Stomach (tissue), 9 donors: ENCODE data around the gene GNB5. TPM values are rescaled to one million over a fixed set of nuclear protein-coding genes. Genes with fewer than 3 reads are reported as not detected.
A peak's percentile ranks its signal among the peaks of the same experiment; 100 is the strongest.

Source experiments
- DNase-seq, 2 donors: peaks; one replicate each; pipeline versions ENCODE4 v3.0.0 to v3.0.0-alpha.2; 2013 to 2019
- H3K27ac ChIP-seq, 5 donors: fragments of 200-600 bp in 4 of 5; sonication (generic) in 4 of 5; one replicate each; pipeline ENCODE4 v1.5.1; 2013 to 2019; ENCODE audit warnings: mild to moderate bottlenecking in 1 of 5, moderate library complexity in 1 of 5
- H3K27me3 ChIP-seq, 3 donors: fragments of 200-600 bp; sonication (generic); one replicate each; pipeline ENCODE4 v1.5.1; 2017 to 2019; ENCODE audit warnings: mixed run types in 1 of 3
- H3K36me3 ChIP-seq, 4 donors: fragments of 200-600 bp; sonication (generic); 1 replicate in 3 of 4; 2 replicates in 1 of 4; pipeline ENCODE4 v1.5.1; 2016 to 2019
- H3K4me1 ChIP-seq, 4 donors: fragments of 200-600 bp; sonication (generic); one replicate each; pipeline ENCODE4 v1.5.1; 2016 to 2019
- H3K4me3 ChIP-seq, 4 donors: fragments of 200-600 bp; sonication (generic) in 3 of 4; one replicate each; pipeline ENCODE4 v1.5.1; 2016 to 2019; ENCODE audit warnings: mild to moderate bottlenecking in 1 of 4
- H3K9me3 ChIP-seq, 4 donors: fragments of 200-600 bp; sonication (generic); one replicate each; pipeline ENCODE4 v1.5.1; 2016 to 2019
- EP300 ChIP-seq: sonication (generic); formaldehyde crosslinking; IDR thresholded peaks from one replicate; pipeline ENCODE4 v1.6.1; 2017; ENCODE audit warnings: antibody characterized with exemption
- POLR2A ChIP-seq, 4 donors: fragments of 450-650 bp; IDR thresholded peaks; one replicate each; pipeline ENCODE4 v1.6.1; 2016; ENCODE audit warnings: antibody characterized with exemption in 4 of 4, control low read depth in 2 of 4, mild to moderate bottlenecking in 1 of 4, moderate library complexity in 1 of 4
- POLR2AphosphoS5 ChIP-seq, 3 donors: sonication (generic); formaldehyde crosslinking; IDR thresholded peaks; one replicate each; pipeline ENCODE4 v1.6.1; 2016; ENCODE audit warnings: antibody characterized with exemption in 3 of 3
- WGBS, 5 donors: extraction: QIAGEN DNeasy Blood & Tissue Kit in 3 of 5; methylation state at CpG; one replicate each; pipeline versions ENCODE4 v1.1.5 to v1.1.7; 2013 to 2018; 5-methylcytosine and 5-hydroxymethylcytosine counted together
- intact Hi-C: fragments of 100-400 bp; cut with DNase I; formaldehyde crosslinking; loops from one replicate; pipeline ENCODE4 v1.15.1; 2023; ENCODE audit warnings: low total_unique reads
- polyA plus RNA-seq, 3 donors: library from polyadenylated mRNA; stranded (reverse); fragments of 200-250 nt; gene quantifications; one replicate each; pipeline ENCODE4 v1.2.3, GENCODE V29; 2013
- total RNA-seq, 5 donors: library from RNA; depleted of rRNA; stranded (reverse); fragments of >200 nt; gene quantifications; one replicate each; pipeline versions ENCODE4 v1.1.0 to v1.2.3, GENCODE V29; 2014 to 2016
- TF ChIP-seq, protein P1 (sequence below), 7 experiments: fragments of 450-650 bp in 4 of 7; fragments of 200-600 bp in 3 of 7; sonication (generic) in 3 of 7; IDR thresholded peaks; one replicate each; pipeline ENCODE4 v1.5.1; 2016 to 2019; ENCODE audit warnings: antibody characterized with exemption in 7 of 7, control low read depth in 2 of 7, mild to moderate bottlenecking in 1 of 7
- donor health status: healthy with polysubstance abuse.
- donor health status: Bipolar disorder and iron deficiency.
- donor health status: healthy.

The GNB5 gene
- total and polyA plus RNA-seq, 8 donors = 6.4 to 291 (median 12.7) TPM

DNA sequence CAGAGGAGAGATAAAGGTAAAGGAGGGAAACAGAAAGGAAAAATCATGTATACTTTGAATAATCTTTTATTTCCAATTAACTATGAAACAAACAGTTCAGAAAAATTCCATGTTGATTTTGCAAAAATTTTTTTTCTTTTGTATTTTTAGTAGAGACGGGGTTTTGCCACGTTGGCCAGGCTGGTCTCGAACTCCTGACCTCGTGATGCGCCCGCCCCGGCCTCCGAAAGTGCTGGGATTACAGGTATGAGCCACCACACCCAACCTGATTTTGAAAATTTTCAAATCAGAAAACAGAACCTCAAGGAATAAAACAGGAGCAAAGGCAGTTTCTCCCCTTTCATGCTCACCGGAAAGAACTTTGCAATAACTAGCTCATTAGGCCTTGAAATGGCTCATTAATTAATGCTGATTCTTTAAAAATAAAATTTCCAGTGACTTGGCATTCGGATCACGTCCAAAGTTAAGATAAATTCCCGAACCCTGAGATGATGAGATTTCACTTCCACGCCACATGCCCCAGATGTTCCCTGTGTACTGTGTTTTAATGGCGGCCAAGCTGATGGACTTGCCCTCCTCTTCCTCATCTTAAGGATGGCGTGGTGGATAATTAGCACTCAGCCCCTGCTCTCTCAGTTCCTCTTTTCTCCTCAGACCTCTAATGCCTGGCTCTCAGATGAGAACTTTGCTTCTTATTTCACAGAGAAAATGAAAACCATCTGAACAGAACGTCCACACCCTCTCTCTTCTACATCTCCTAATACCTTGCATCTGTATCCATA lies 89.5 kb downstream of the GNB5 start:
- no peak overlapping the region for H3K27ac ChIP-seq
- TF ChIP-seq EP300 (no peak), POLR2A (IDR thresholded peaks at IDR 0.05) (no peak), POLR2AphosphoS5 (IDR thresholded peaks at IDR 0.05) (no peak)
- TF ChIP-seq, protein P1, sequence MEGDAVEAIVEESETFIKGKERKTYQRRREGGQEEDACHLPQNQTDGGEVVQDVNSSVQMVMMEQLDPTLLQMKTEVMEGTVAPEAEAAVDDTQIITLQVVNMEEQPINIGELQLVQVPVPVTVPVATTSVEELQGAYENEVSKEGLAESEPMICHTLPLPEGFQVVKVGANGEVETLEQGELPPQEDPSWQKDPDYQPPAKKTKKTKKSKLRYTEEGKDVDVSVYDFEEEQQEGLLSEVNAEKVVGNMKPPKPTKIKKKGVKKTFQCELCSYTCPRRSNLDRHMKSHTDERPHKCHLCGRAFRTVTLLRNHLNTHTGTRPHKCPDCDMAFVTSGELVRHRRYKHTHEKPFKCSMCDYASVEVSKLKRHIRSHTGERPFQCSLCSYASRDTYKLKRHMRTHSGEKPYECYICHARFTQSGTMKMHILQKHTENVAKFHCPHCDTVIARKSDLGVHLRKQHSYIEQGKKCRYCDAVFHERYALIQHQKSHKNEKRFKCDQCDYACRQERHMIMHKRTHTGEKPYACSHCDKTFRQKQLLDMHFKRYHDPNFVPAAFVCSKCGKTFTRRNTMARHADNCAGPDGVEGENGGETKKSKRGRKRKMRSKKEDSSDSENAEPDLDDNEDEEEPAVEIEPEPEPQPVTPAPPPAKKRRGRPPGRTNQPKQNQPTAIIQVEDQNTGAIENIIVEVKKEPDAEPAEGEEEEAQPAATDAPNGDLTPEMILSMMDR (IDR thresholded peaks at IDR 0.05) = no peak
- 89 to 95% (median 94%) methylated on average over 16 of the region's 16 CpGs for WGBS, 5 donors

DNA sequence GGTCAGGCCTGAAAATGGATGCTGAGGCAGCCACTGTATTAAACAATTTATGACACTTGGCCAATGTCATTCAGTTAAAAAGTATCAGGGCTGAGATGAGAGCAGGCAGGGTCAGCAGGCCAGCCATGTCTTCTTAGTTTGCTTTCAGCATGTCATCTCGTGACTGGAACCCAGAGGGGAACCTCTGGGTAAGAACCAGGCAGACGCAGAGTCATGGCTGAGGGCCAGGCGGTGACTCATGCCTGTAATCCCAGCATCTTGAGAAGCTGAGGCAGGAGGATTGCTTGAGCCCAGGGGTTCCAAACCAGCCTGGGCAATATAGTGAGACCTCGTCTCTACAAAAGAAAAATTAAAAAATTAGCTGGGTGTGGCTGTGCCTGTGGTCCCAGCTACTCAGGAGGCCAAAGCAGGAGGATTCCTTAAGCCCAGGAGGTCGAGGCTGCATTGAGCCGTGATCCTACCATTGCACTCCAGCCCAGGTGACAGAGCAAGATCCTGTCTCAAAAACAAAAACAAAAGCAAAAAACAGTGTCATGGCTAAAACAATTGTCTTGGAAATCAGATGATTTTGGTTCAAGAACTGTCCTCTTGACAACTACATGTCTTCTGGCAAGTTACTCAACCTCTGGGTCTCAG lies 90.3 kb downstream of the GNB5 start:
- no peaks in the 10 kb centered on the region for H3K36me3 ChIP-seq
- no peak overlapping the region for H3K4me3 ChIP-seq
- peak; percentile 59 to 65 for DNase-seq
- WGBS, 5 donors = 54 to 70% (median 65%) methylated on average over 6 of the region's 6 CpGs
- H3K4me1 ChIP-seq = peaks cover 0 to 9% (median 2%) of the 10 kb centered on the region in 4 donors
- H3K27ac ChIP-seq = peak overlapping the region in 1 of 5 donors; percentile 20
- TF ChIP-seq POLR2A (IDR thresholded peaks at IDR 0.05) = no peak
- no peak for TF ChIP-seq EP300
- TF ChIP-seq POLR2AphosphoS5 (IDR thresholded peaks at IDR 0.05) = no peak
- TF ChIP-seq, protein P1 (IDR thresholded peaks at IDR 0.05) = no peak
- no peaks in the 10 kb centered on the region for H3K9me3 ChIP-seq
- intact Hi-C loops = no loop called here
- H3K27me3 ChIP-seq = no peaks in the 10 kb centered on the region

More for the DNA sequence above, 89.5 kb downstream of the GNB5 start:
- no peak for DNase-seq
- no peaks in the 10 kb centered on the region for H3K9me3 ChIP-seq
- no peak overlapping the region for H3K4me3 ChIP-seq
- no peaks in the 10 kb centered on the region for H3K27me3 ChIP-seq
- H3K36me3 ChIP-seq = no peaks in the 10 kb centered on the region
- peaks cover 0 to 9% (median 2%) of the 10 kb centered on the region in 4 donors for H3K4me1 ChIP-seq
- intact Hi-C loops = no loop called here

DNA sequence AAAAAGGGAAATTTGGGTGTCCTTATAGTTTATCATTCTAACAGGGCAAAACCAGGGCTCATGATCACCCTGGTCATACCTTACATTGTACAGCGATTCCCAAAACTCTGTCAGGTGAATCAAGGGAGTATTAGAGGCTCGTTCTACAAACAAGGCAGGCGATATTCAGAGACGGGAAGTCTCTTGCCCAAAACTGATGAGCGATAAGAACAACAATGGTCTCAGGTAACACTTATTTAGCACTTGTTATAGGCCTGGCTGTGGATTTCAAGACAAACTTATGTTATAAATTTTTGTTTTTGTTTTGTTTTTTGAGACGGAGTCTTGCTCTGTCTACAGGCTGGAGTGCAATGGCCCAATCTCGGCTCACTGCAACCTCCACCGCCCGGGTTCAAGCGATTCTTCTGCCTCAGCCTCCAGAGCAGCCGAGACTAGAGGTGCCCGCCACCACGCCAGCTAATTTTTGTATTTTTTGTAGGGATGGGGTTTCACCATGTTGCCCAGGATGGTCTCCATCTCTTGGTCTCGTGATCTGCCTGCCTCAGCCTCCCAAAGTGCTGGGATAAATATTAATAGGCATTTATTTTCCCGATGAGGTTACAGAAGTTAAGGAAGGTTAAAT lies 91.4 kb downstream of the GNB5 start:
- H3K4me1 ChIP-seq = peaks cover 0 to 14% (median 2%) of the 10 kb centered on the region in 4 donors
- H3K4me3 ChIP-seq = no peak overlapping the region
- intact Hi-C loops = no loop called here
- WGBS, 5 donors = 92 to 96% (median 95%) methylated on average over 15 of the region's 15 CpGs
- no peak for TF ChIP-seq EP300
- TF ChIP-seq, protein P1 (IDR thresholded peaks at IDR 0.05) = no peak
- TF ChIP-seq POLR2A (IDR thresholded peaks at IDR 0.05) = no peak
- no peak for TF ChIP-seq POLR2AphosphoS5 (IDR thresholded peaks at IDR 0.05)
- H3K9me3 ChIP-seq = no peaks in the 10 kb centered on the region
- H3K27ac ChIP-seq = peak overlapping the region in 1 of 5 donors; percentile 29
- no peaks in the 10 kb centered on the region for H3K36me3 ChIP-seq
- H3K27me3 ChIP-seq = no peaks in the 10 kb centered on the region
- DNase-seq = no peak

DNA sequence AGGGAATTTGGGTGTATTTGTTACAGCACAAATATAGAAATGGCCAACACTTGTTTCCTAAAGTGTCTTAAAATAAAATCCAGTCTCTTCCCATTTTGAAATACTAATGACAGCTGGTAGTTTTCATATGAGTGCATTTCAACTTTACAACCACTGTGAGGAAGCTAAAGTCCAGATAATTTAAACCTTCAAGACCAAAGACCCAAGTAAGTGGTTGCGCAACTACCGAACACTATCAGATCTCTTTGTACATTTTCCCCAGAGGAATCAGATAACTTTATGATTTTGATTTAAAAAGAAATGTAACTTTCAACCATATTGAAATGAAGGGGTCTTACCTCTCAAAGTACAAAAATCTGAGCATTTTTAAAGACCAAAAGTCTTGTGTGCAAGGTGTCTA lies 92.9 kb downstream of the GNB5 start:
- peaks cover 0 to 14% (median 4%) of the 10 kb centered on the region in 4 donors for H3K4me1 ChIP-seq
- H3K4me3 ChIP-seq = no peak overlapping the region
- H3K27ac ChIP-seq = no peak overlapping the region
- intact Hi-C loops = no loop called here
- WGBS, 5 donors = 76 to 89% (median 82%) methylated on average over 2 of the region's 2 CpGs
- H3K27me3 ChIP-seq = no peaks in the 10 kb centered on the region
- no peaks in the 10 kb centered on the region for H3K36me3 ChIP-seq
- no peaks in the 10 kb centered on the region for H3K9me3 ChIP-seq
- TF ChIP-seq EP300 (no peak), POLR2A (IDR thresholded peaks at IDR 0.05) (no peak), POLR2AphosphoS5 (IDR thresholded peaks at IDR 0.05) (no peak)
- TF ChIP-seq, protein P1 (IDR thresholded peaks at IDR 0.05) = no peak
- no peak for DNase-seq
